Glutamatergic neuron (in vitro differentiated cells): ENCODE measurements around the gene TBX1. TPM values are rescaled to one million over a fixed set of nuclear protein-coding genes. Genes with fewer than 3 reads are reported as not detected.
"Not testable (repeated sequence)": the region's sequence is repeated elsewhere in the genome, so short reads cannot be mapped to it uniquely, and the experiment has no call there.

Experiments used
- DNase-seq: peaks from one replicate; pipeline ENCODE4 v3.0.0; 2022
- H3K27ac Mint-ChIP-seq: one replicate; pipeline ENCODE4 v1.8.0; 2020; ENCODE audit warnings: mild to moderate bottlenecking, mixed read lengths, inconsistent platforms; ENCODE audit not compliant: unreplicated experiment
- H3K27me3 Mint-ChIP-seq: one replicate; pipeline ENCODE4 v1.8.0; 2020; ENCODE audit warnings: mild to moderate bottlenecking, moderate library complexity, mixed read lengths, inconsistent platforms; ENCODE audit not compliant: unreplicated experiment
- H3K36me3 Mint-ChIP-seq: one replicate; pipeline ENCODE4 v1.8.0; 2020; ENCODE audit warnings: mild to moderate bottlenecking, mixed read lengths, inconsistent platforms; ENCODE audit not compliant: unreplicated experiment
- H3K4me1 Mint-ChIP-seq: one replicate; pipeline ENCODE4 v1.8.0; 2020; ENCODE audit warnings: mild to moderate bottlenecking, low read depth, mixed read lengths, inconsistent platforms; ENCODE audit not compliant: unreplicated experiment
- H3K4me3 Mint-ChIP-seq: one replicate; pipeline ENCODE4 v1.8.0; 2020; ENCODE audit warnings: mild to moderate bottlenecking, mixed read lengths, inconsistent platforms; ENCODE audit not compliant: unreplicated experiment
- H3K9me3 Mint-ChIP-seq: one replicate; pipeline ENCODE4 v1.8.0; 2020; ENCODE audit warnings: mild to moderate bottlenecking, moderate library complexity, mixed read lengths, inconsistent platforms; ENCODE audit not compliant: unreplicated experiment
- total RNA-seq: library from RNA; stranded (reverse); fragmentation: NEBNext Ultra II Directional; extraction: Animal tissue kit (Norgen Biotek cat#: 25700); gene quantifications from one replicate; pipeline ENCODE4 v1.2.1, GENCODE V29; 2021; ENCODE audit not compliant: unreplicated experiment
- TF ChIP-seq, protein P1 (sequence below): fragments of 200-600 bp; sonication (generic); IDR thresholded peaks from one replicate; pipeline ENCODE4 v1.5.0; 2021; ENCODE audit not compliant: partially characterized antibody, unreplicated experiment

Gene TBX1
- total RNA-seq, 1 donor from 2014 or later: 2.4 TPM

DNA sequence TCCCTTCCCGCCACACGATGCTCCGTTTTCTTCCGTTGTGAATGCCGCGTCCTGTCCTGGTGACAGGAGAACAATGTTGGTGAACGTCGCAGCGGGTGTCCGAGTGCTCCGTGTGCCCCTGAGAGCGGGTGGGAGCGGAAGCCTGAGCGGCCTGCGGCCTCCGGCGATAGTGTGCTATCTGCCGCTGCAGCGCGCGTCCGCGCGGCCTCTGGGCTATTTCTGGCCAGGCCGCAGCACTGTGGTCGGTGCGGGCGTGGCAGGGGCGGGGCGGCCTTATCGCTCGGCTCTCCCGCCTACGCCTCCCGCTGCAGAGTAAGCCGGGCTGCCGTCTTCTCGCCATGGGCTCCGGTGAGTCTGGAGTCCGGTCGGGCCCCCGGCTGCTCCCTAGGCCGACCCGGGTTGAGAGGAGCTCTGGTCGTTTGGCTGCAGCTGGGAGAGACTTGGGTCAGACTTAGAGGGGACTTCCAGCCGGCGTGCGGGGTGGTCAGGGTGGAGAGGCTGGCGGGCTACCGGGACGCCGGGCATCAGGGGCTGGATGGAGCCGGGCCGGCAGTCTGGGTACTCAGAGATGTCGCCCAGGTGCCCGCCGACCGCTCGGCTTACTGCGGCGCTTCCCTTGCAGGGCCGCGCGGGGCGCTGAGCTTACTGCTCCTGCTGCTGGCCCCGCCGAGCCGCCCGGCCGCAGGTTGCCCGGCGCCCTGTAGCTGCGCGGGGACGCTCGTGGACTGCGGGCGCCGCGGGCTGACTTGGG is 37.2 kb upstream of the TBX1 start, which contains the start of gene GP1BB:
TSS of gene GP1BB (plus strand) at position 308 of the 751 bp plus-strand sequence. CDS start at position 339, 31 bp downstream.
- TF ChIP-seq, protein P1, sequence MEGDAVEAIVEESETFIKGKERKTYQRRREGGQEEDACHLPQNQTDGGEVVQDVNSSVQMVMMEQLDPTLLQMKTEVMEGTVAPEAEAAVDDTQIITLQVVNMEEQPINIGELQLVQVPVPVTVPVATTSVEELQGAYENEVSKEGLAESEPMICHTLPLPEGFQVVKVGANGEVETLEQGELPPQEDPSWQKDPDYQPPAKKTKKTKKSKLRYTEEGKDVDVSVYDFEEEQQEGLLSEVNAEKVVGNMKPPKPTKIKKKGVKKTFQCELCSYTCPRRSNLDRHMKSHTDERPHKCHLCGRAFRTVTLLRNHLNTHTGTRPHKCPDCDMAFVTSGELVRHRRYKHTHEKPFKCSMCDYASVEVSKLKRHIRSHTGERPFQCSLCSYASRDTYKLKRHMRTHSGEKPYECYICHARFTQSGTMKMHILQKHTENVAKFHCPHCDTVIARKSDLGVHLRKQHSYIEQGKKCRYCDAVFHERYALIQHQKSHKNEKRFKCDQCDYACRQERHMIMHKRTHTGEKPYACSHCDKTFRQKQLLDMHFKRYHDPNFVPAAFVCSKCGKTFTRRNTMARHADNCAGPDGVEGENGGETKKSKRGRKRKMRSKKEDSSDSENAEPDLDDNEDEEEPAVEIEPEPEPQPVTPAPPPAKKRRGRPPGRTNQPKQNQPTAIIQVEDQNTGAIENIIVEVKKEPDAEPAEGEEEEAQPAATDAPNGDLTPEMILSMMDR: peak; percentile 46
- Mint-ChIP-seq H3K4me3 (peak within 1 kb of the TSS; percentile 70), H3K9me3 (peaks cover 28% of the 10 kb centered on the region), H3K36me3 (peaks cover 8% of the 10 kb centered on the region), H3K4me1 (peaks cover 7% of the 10 kb centered on the region), H3K27me3 (peaks cover 60% of the 10 kb centered on the region), H3K27ac (no peak within 1 kb of the TSS)
- DNase-seq: peak; percentile 74

DNA sequence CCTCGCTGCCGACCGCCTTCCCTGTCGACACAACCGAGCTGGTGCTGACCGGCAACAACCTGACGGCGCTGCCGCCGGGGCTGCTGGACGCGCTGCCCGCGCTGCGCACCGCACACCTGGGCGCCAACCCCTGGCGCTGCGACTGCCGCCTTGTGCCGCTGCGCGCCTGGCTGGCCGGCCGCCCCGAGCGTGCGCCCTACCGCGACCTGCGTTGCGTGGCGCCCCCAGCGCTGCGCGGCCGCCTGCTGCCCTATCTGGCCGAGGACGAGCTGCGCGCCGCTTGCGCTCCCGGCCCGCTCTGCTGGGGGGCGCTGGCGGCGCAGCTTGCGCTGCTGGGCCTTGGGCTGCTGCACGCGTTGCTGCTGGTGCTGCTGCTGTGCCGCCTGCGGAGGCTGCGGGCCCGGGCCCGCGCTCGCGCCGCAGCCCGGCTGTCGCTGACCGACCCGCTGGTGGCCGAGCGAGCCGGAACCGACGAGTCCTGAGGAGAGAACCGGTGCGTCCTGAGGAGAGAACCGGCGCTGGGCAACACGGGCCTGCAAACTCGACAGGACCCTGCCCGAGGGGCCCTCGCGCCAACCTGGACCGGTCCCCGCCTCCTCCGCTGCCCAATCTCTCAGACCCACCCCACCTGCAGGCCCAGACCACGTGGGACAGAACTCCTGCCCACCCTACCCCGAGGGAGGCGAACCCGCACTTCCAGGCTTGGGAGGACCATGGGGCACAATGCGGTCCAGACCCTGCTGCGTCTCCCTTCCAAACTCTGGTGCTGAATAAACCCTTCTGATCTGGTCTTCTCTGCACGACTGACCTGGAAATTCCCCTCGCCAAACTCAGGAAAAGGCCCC is 36.4 kb upstream of the TBX1 start:
- TF ChIP-seq, protein P1: peak; percentile 22
- H3K9me3 Mint-ChIP-seq: peaks cover 29% of the 10 kb centered on the region
- peak overlapping the region; percentile 66 for H3K27ac Mint-ChIP-seq
- H3K4me3 Mint-ChIP-seq: peak overlapping the region; percentile 80
- peaks cover 7% of the 10 kb centered on the region for H3K4me1 Mint-ChIP-seq
- peaks cover 8% of the 10 kb centered on the region for H3K36me3 Mint-ChIP-seq
- peaks cover 60% of the 10 kb centered on the region for H3K27me3 Mint-ChIP-seq
- DNase-seq: peak; percentile 85

DNA sequence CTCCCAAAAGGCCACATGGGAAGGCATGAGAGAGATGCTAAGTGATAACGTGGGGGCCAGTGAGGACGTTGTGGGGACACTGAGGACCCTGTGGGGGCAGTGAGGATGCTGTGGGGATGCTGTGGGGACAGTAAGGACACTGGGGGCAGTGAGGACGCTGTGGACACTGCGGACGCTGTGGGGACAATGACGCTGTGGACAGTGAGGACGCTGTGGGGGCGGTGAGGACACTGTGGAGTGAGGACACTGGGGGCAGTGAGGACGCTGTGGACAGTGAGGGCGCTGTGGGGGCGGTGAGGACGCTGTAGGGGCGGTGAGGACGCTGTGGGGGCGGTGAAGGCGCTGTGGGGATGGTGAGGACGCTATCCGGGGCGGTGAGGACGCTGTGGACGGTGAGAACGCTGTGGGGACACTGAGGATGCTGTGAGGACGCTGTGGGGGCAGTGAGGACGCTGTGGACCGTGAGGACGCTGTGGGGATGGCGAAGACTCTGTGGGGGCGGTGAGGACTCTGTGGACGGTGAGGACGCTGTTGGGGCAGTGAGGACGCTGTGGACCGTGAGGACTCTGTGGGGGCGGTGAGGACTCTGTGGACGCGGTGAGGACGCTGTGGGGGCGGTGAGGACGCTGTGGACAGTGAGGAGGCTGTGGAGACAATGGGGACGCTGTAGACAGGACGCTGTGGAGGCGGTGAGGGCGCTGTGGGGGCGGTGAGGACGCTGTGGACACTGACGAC is 35.5 kb upstream of the TBX1 start:
- H3K4me3 Mint-ChIP-seq: peak overlapping the region; percentile 80
- peaks cover 8% of the 10 kb centered on the region for H3K36me3 Mint-ChIP-seq
- peak overlapping the region; percentile 66 for H3K27ac Mint-ChIP-seq
- TF ChIP-seq, protein P1: no peak
- H3K9me3 Mint-ChIP-seq: peaks cover 24% of the 10 kb centered on the region
- H3K4me1 Mint-ChIP-seq: peaks cover 7% of the 10 kb centered on the region
- DNase-seq: no peak
- H3K27me3 Mint-ChIP-seq: peaks cover 52% of the 10 kb centered on the region

DNA sequence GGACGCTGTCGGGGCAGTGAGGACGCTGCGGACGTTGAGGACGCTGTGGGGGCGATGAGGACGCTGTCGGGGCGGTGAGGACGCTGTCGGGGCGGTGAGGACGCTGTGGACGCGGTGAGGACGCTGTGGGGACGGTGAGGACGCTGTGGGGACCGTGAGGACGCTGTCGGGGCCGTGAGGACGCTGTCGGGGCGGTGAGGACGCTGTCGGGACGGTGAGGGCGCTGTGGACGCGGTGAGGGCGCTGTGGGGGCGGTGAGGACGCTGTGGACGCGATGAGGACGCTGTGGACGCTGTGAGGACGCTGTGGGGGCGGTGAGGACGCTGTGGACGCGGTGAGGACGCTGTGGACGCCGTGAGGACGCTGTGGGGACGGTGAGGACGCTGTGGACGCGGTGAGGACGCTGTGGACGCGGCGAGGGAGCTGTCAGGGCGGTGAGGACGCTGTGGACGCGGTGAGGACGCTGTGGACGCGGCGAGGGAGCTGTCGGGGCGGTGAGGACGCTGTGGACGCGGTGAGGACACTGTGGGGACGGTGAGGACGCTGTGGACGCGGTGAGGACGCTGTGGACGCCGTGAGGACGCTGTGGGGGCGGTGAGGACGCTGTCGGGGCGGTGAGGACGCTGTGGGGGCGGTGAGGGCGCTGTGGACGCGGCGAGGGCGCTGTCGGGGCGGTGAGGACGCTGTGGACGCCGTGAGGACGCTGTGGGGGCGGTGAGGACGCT is 34.4 kb upstream of the TBX1 start:
- Mint-ChIP-seq H3K9me3 (peaks cover 23% of the 10 kb centered on the region), H3K27me3 (peaks cover 43% of the 10 kb centered on the region)
- not testable (repeated sequence) for H3K4me1 Mint-ChIP-seq, H3K36me3 Mint-ChIP-seq, H3K27ac Mint-ChIP-seq, H3K4me3 Mint-ChIP-seq, DNase-seq
